ENCODE results near the gene AP2B1.

Gene AP2B1

GRCh38 chr17:35726953-35727460 lies 139.9 kb downstream of the AP2B1 start:
- in situ Hi-C loops (cut with MboI; ENCODE audit: low sequenced_read_pairs) = no loop called here

GRCh38 chr17:35727635-35728034 lies 140.5 kb downstream of the AP2B1 start:
- in situ Hi-C loops (cut with MboI; ENCODE audit: low sequenced_read_pairs) = no loop called here

- in situ Hi-C loops (cut with MboI; ENCODE audit: low sequenced_read_pairs) = no loop called here
These were observed 141.4 kb downstream of the AP2B1 start for GRCh38 chr17:35728551-35728950.

DNA sequence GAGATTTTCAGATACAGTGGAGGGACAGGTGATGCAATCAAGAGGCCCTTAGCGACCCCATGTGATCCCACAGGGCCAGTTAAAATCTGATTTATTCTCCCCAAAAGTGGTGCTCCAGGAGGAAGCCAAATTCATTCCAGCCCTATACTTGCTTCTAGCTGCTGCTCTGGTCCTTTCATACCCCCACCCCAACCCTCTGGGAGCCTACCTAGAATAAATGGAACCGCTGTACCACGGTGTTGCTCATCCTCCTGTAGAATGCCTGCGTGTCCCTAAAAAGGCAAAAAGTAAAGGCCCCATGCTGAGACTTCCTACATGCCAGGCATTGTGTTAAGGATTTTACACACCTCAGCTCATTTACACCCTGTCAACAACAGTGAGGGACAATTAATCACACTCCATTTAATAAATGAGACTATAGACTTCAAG lies 142.3 kb downstream of the AP2B1 start:
- in situ Hi-C loops (cut with MboI; ENCODE audit: low sequenced_read_pairs) = no loop called here

GRCh38 chr17:35730400-35731005 lies 143.4 kb downstream of the AP2B1 start:
- in situ Hi-C loops (cut with MboI; ENCODE audit: low sequenced_read_pairs) = no loop called here

- in situ Hi-C loops (cut with MboI; ENCODE audit: low sequenced_read_pairs) = no loop called here
These were observed 144.3 kb downstream of the AP2B1 start, which contains the start of gene RASL10B for GRCh38 chr17:35731239-35731916. Gene RASL10B (plus strand): TSS chr17:35731639. CDS start chr17:35735185, 3,546 bp downstream.

DNA sequence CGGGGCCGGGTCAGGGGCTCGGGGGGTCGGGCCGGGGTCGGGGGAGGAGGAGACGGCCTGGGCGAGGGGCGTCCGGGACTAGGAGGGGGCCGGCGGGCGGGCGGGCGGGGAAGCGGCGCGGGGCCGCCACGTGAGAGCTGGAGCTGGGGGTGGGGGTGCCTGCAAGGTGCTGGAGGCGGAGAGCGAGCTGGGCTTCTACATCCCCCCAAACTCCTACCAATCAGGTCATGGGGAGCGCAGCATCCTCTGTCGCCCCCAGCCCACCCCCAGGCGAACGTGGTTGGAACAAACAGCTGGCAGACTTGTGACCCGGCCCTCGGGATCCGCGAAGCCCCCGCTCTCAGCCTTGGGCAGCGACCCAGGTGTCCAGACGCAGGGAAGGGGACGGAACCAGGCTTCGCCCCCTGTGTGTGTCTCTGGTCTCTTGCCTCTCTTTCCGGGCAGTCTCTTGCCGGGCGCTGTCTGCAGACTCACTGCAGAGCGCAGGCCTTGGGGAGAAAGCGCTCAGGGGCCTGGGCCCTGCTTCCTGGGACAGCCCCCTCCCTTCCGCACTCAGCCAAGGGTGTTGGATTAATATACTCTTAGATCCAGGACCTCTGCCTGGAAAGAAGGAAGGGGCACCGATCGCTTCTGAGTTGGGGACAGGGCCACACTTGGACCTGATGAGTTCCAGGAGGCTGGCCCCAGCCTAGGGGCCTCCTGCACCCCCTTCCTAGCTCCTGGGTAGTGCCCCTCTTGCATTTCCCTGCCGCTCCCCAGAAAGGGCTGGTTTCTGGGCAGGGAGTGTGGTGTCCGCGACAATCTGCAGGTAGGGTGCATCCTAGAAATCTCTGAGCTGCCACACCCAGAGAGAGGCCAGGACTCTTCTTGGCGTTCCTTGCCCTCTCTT lies 145.0 kb downstream of the AP2B1 start:
- in situ Hi-C loops (cut with MboI; ENCODE audit: low sequenced_read_pairs) = no loop called here

GRCh38 chr17:35732806-35733136 lies 145.6 kb downstream of the AP2B1 start:
- in situ Hi-C loops (cut with MboI; ENCODE audit: low sequenced_read_pairs) = no loop called here

- in situ Hi-C loops (cut with MboI; ENCODE audit: low sequenced_read_pairs) = no loop called here
These were observed 146.2 kb downstream of the AP2B1 start for GRCh38 chr17:35733366-35733765.

- in situ Hi-C loops (cut with MboI; ENCODE audit: low sequenced_read_pairs) = no loop called here
These were observed 147.3 kb downstream of the AP2B1 start for GRCh38 chr17:35734396-35734795.

- in situ Hi-C loops (cut with MboI; ENCODE audit: low sequenced_read_pairs) = no loop called here
These were observed 148.1 kb downstream of the AP2B1 start for GRCh38 chr17:35735036-35735805.

- in situ Hi-C loops (cut with MboI; ENCODE audit: low sequenced_read_pairs) = no loop called here
These were observed 149.1 kb downstream of the AP2B1 start for GRCh38 chr17:35736236-35736635.

DNA sequence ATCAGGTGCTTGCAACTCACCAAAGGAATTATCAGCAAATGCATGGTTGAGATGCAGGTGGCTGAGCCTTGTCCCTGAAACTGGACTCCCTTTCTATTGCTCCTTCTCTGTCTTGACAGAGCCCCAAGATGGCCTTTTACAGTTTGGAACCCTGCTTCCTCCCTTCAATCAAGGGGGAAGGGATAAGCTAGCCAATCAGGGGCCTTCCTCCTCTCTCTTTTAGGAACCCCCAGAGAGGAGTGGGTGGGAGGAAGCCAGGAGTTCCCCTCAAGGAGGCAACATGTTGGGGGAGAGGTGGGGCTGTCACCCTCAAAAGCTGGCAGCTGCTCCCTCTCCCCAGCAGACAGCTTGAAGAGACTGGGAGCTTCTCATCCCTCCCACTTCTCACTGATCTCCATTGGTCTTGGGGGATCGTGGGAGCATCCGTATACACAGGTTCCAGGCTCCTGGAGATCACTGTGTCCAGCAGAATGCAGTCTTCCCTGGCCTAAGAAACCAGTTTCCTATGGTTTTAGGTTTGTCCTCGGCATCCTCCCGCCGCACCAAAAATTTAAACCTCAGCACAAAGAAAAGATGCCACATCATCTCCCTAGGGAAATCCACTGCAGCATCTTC lies 151.5 kb downstream of the AP2B1 start:
- in situ Hi-C loops (cut with MboI; ENCODE audit: low sequenced_read_pairs) = no loop called here

GRCh38 chr17:35740216-35740615 lies 153.1 kb downstream of the AP2B1 start:
- in situ Hi-C loops (cut with MboI; ENCODE audit: low sequenced_read_pairs) = no loop called here

GRCh38 chr17:35740997-35741931 lies 154.1 kb downstream of the AP2B1 start:
- in situ Hi-C loops (cut with MboI; ENCODE audit: low sequenced_read_pairs) = no loop called here

- in situ Hi-C loops (cut with MboI; ENCODE audit: low sequenced_read_pairs) = no loop called here
These were observed 155.4 kb downstream of the AP2B1 start for GRCh38 chr17:35742496-35742895.

GRCh38 chr17:35742896-35743477 lies 155.9 kb downstream of the AP2B1 start:
- in situ Hi-C loops (cut with MboI; ENCODE audit: low sequenced_read_pairs) = no loop called here

DNA sequence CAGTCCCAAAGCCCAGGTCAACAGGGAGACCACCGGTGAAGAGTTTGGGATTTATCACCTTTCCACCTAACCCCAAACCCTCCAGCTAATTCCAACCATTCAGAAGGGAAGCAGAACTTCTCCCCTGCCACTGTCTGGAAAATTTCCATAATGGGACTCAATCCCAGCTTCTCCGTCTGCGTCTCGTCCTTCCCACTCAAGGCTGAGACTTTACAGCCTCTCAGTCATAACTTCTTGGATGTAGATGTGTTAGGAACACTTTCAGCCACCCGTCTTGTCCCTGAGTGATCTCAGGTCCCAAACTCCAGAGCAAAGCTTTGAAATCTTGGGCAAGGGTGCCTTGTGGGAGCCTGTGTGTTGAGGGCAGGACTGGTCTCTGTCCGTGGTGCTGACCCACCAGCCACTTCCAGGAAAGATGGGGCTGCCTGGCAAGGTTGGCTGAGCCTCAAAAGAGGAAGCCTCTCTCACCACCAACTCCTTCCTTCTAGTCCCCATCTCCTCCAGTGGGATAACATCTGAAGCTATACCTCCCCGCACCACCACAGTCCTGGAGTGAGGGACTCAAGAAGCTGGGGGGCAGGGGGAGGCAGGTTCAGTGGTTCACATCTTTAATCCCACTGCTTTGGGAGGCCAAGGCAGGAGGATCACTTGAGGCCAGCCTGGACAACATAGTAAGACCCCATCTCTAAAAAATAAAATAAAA lies 156.7 kb downstream of the AP2B1 start:
- in situ Hi-C loops (cut with MboI; ENCODE audit: low sequenced_read_pairs) = no loop called here

Measured in hTERT RPE-1 (cell line).